C4-2B (cell line): ENCODE data around the gene FGF12.

Experiments used
- H3K27ac ChIP-seq: fragments of 450-650 bp; 2 replicates; pipeline ENCODE4 v1.5.1; 2017
- ZFX ChIP-seq: fragments of 450-650 bp; IDR thresholded peaks from 2 replicates; pipeline ENCODE4 v1.6.1; 2017
- TF ChIP-seq, protein P1 (sequence below): fragments of 450-650 bp; conservative IDR thresholded peaks from 2 replicates; pipeline ENCODE4 v1.5.1; 2017; ENCODE audit warnings: mild to moderate bottlenecking

The FGF12 gene

DNA sequence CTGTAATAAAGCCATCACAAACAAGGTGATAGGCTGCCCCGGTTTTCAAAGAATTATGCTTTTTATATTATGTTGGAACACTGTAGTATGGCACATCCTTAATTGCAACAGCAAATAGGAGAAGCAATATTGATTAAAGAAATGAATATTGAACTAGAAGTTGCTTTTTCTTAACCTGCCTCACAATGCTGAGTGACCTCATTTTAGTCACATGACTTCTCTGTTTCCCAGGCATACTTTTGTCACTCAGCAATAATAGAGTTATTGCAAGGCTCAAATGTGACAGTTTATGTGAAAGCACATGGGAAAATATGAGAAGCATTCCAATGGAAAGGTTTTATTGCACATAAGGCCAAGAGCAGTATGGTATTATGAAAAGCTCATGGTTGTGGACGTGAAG lies 400.7 kb downstream of the FGF12 start:
- H3K27ac ChIP-seq: no peak overlapping the region
- no peak for TF ChIP-seq ZFX
- TF ChIP-seq, protein P1, sequence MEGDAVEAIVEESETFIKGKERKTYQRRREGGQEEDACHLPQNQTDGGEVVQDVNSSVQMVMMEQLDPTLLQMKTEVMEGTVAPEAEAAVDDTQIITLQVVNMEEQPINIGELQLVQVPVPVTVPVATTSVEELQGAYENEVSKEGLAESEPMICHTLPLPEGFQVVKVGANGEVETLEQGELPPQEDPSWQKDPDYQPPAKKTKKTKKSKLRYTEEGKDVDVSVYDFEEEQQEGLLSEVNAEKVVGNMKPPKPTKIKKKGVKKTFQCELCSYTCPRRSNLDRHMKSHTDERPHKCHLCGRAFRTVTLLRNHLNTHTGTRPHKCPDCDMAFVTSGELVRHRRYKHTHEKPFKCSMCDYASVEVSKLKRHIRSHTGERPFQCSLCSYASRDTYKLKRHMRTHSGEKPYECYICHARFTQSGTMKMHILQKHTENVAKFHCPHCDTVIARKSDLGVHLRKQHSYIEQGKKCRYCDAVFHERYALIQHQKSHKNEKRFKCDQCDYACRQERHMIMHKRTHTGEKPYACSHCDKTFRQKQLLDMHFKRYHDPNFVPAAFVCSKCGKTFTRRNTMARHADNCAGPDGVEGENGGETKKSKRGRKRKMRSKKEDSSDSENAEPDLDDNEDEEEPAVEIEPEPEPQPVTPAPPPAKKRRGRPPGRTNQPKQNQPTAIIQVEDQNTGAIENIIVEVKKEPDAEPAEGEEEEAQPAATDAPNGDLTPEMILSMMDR: no peak

DNA sequence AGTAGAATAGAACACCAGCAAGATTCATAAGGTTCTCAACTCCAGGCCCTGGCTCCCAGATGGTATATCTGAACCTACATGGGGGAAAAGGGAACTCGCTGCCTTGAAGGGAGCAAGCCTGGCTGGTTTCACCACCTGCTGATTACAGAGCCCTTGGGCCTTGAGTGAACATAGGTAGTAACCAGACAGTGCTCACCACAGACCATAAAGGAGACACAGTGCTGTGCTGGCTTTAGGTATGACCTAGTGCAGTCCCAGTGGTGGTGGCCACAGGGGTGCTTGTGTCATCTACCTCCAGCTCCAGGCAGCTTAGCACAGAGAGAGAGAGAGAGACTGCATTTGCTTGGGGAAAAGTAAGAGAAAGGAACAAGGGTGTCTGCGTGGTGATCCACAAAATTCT lies 409.8 kb downstream of the FGF12 start:
- H3K27ac ChIP-seq: no peak overlapping the region
- TF ChIP-seq, protein P1: no peak
- TF ChIP-seq ZFX: no peak

DNA sequence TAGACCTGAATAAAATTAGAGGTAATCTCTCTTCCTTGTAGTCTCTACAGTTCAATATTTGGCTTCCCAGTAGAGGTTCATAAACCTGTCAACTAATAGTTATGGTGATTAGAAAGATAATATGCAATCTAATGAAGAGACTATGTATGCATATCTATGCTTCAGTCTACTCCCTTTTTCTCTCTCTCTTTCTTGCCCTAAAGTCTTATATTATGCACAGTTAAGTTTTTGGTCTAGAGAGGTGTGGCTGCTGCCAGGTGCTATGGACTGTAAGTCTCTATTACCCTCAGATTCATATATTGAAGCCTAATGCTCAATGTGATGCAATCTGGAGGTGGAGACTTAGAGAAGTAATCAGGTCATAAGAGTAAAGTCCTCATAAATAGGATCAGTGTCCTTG lies 413.7 kb downstream of the FGF12 start:
- TF ChIP-seq ZFX: no peak
- TF ChIP-seq, protein P1: no peak
- H3K27ac ChIP-seq: no peak overlapping the region

DNA sequence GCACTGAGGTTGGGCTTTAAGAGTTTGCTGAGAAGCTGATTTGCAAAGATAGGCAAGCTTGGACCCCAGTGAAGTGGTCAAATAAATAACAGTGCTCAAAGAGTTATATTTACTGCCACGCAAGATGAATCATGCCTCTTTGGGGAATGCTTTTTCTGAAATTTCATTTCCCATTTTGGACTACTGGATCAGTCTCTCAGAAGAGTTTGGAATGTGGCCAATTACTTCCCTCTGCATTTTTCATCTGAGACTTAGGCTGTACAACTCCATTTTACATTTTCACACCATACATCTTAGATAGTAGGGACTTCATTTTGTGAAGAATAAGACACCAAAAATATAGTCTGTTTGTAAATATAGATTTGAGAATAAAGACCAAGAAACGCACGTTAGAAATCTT lies 419.7 kb downstream of the FGF12 start:
- TF ChIP-seq, protein P1: no peak
- no peak for TF ChIP-seq ZFX

DNA sequence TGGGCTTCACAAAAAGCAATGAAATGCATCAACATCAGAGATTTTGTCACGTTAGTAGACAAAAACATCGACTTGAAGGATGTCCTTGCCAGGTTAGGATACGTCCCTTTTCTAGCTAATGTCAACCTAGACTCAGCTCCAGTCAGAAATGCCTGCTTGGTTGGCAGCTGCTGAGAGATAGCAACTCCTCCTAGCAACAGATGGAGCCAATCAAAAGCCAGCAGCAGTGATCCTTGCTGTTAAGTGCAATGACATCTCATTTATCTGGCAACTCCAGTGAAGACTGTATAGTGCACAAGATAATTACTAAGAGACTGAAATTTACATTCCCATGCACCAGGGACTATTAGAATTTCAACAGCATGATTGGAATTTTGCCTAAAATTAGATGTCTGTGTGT lies 424.1 kb downstream of the FGF12 start:
- TF ChIP-seq, protein P1: no peak
- TF ChIP-seq ZFX: no peak
- no peak overlapping the region for H3K27ac ChIP-seq

More for the DNA sequence above, 419.7 kb downstream of the FGF12 start:
- H3K27ac ChIP-seq: no peak overlapping the region

DNA sequence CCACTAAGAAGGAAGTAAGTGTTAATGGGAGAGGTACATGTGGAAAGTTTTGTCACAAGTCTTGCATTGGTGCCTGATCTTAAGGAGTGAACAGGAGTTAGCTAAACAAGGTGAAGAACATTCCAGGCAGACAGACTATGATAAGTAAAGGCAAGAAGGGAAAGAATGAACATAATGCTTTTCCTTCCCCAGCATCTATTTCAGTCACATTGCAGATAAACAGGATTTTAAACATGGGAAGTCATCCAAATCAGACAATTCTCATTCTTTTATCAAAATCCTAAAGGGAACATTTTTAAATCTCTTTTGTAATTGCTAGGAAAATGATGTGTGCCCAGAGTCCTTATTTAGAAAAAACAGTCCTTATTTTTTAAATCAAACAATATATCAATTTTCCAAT lies 424.6 kb downstream of the FGF12 start:
- TF ChIP-seq, protein P1: no peak
- TF ChIP-seq ZFX: no peak
- no peak overlapping the region for H3K27ac ChIP-seq

DNA sequence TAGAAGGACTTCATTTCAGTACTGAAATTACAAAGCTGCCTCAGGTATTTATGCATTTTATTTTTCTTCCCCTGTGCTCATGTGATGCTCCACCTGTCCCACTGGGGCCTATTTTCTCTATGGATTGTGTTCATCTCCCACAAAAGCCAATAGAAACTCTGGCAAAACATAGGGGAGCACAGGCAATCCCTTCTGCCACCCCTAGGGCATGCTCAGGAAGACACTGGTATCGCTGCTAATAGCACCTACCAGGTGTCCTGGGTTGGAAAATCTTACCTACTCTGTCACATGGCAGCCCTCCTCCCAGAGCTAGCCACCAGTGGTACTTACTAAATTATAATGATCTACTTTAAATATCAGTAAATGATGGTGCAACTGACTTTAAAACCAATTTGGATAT lies 427.4 kb downstream of the FGF12 start:
- TF ChIP-seq ZFX: no peak
- TF ChIP-seq, protein P1: no peak
- H3K27ac ChIP-seq: no peak overlapping the region
